SK-N-SH (cell line): ENCODE data around the gene RHOA. TPM values are rescaled to one million over a fixed set of nuclear protein-coding genes. Genes with fewer than 3 reads are reported as not detected.

Source experiments
- CHD2 ChIP-seq: fragments of 150-350 bp; IDR thresholded peaks from 2 replicates; pipeline ENCODE4 v1.6.1; 2018; ENCODE audit warnings: low read length; ENCODE audit not compliant: partially characterized antibody
- ELF1 ChIP-seq: IDR thresholded peaks from 2 replicates; pipeline ENCODE4 v1.4.0; 2012
- EP300 ChIP-seq, 2 experiments: IDR thresholded peaks; 2 replicates each; pipeline versions ENCODE4 v1.4.0 to v1.6.1; 2012; ENCODE audit warnings: borderline replicate concordance in 1 of 2, low read depth in 1 of 2, low read length in 1 of 2
- EZH2phosphoT487 ChIP-seq: fragments of 200-600 bp; sonication (generic); IDR thresholded peaks from 2 replicates; pipeline ENCODE4 v1.6.1; 2017; ENCODE audit warnings: low read depth, mixed run types, mild to moderate bottlenecking, antibody characterized with exemption, moderate library complexity, borderline replicate concordance
- FOSL2 ChIP-seq: IDR thresholded peaks from 2 replicates; pipeline ENCODE4 v1.4.0; 2012; ENCODE audit warnings: low read depth, mild to moderate bottlenecking, moderate library complexity, borderline replicate concordance
- FOXM1 ChIP-seq: IDR thresholded peaks from 2 replicates; pipeline ENCODE4 v1.4.0; 2012; ENCODE audit warnings: low read depth, mild to moderate bottlenecking
- GATA2 ChIP-seq: sonication (generic); formaldehyde crosslinking; IDR thresholded peaks from 2 replicates; pipeline ENCODE4 v1.5.0; 2020; ENCODE audit warnings: mild to moderate bottlenecking, missing genetic modification reagents
- JUND ChIP-seq: IDR thresholded peaks from 2 replicates; pipeline ENCODE4 v1.4.0; 2012
- MEF2A ChIP-seq: IDR thresholded peaks from 2 replicates; pipeline ENCODE4 v1.4.0; 2012; ENCODE audit warnings: low read depth, borderline replicate concordance
- NFIC ChIP-seq: IDR thresholded peaks from 2 replicates; pipeline ENCODE4 v1.4.0; 2012; ENCODE audit warnings: borderline replicate concordance
- POLR2AphosphoS5 ChIP-seq: IDR thresholded peaks from 2 replicates; pipeline ENCODE4 v1.6.1; 2012; ENCODE audit warnings: low read depth, low read length
- REST ChIP-seq: IDR thresholded peaks from 2 replicates; pipeline ENCODE4 v1.6.1; 2012; ENCODE audit warnings: mild to moderate bottlenecking, low read depth, low read length, moderate library complexity
- SIN3A ChIP-seq: IDR thresholded peaks from 2 replicates; pipeline ENCODE4 v1.6.1; 2012; ENCODE audit warnings: low read depth, mild to moderate bottlenecking, low read length, moderate library complexity, borderline replicate concordance
- TCF12 ChIP-seq: IDR thresholded peaks from 2 replicates; pipeline ENCODE4 v1.4.0; 2012
- USF2 ChIP-seq: fragments of 150-350 bp; IDR thresholded peaks from 2 replicates; pipeline ENCODE4 v1.6.1; 2017; ENCODE audit warnings: antibody characterized with exemption, low read length, low read depth, borderline replicate concordance
- YY1 ChIP-seq: IDR thresholded peaks from 2 replicates; pipeline ENCODE4 v1.4.0; 2012; ENCODE audit warnings: low read depth, mild to moderate bottlenecking
- polyA plus RNA-seq, 3 experiments: library from polyadenylated mRNA; depleted of rRNA; stranded (reverse); fragments of >200 nt; gene quantifications; 2 replicates each; pipeline ENCODE4 v1.2.3, GENCODE V29; 2012
- TF ChIP-seq, protein P1 (sequence below): IDR thresholded peaks from 2 replicates; pipeline ENCODE4 v1.4.0; 2012; ENCODE audit warnings: low read depth, borderline replicate concordance
- TF ChIP-seq, protein P2 (sequence below): fragments of 150-350 bp; IDR thresholded peaks from 2 replicates; pipeline ENCODE4 v1.6.1; 2016; ENCODE audit warnings: mild to moderate bottlenecking, low read depth, low read length

RHOA gene
- polyA plus RNA-seq, 1 of the 3 experiments (the other 2 are of a cell fraction), result 312 TPM

- TF ChIP-seq USF2 (no peak), GATA2 (CRISPR knock-in tag) (no peak; the same call in 1 of the 2 replicates), EP300 (IDR thresholded peaks at IDR 0.05; ENCODE audit: borderline replicate concordance in 1 of 2, low read depth in 1 of 2, low read length in 1 of 2) (peak in 1 of 2 experiments; percentile 19; a peak in 1 of 4 replicates), EZH2phosphoT487 (no peak), TCF12 (no peak; the same call in 1 of the 2 replicates), FOXM1 (no peak), YY1 (peak; percentile 84), REST (peak; percentile 46; the same call in 1 of the 2 replicates), CHD2 (peak; percentile 84), JUND (no peak), MEF2A (no peak), FOSL2 (no peak), SIN3A (peak; percentile 25; the same call in 1 of the 2 replicates), NFIC (no peak), POLR2AphosphoS5 (peak; percentile 85), ELF1 (peak; percentile 63; the same call in 1 of the 2 replicates)
- TF ChIP-seq, protein P1, sequence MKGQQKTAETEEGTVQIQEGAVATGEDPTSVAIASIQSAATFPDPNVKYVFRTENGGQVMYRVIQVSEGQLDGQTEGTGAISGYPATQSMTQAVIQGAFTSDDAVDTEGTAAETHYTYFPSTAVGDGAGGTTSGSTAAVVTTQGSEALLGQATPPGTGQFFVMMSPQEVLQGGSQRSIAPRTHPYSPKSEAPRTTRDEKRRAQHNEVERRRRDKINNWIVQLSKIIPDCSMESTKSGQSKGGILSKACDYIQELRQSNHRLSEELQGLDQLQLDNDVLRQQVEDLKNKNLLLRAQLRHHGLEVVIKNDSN, result no peak
- TF ChIP-seq, protein P2, sequence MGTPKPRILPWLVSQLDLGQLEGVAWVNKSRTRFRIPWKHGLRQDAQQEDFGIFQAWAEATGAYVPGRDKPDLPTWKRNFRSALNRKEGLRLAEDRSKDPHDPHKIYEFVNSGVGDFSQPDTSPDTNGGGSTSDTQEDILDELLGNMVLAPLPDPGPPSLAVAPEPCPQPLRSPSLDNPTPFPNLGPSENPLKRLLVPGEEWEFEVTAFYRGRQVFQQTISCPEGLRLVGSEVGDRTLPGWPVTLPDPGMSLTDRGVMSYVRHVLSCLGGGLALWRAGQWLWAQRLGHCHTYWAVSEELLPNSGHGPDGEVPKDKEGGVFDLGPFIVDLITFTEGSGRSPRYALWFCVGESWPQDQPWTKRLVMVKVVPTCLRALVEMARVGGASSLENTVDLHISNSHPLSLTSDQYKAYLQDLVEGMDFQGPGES, result no peak
Measured at GRCh38 chr3:49339941-49340800, 71.6 kb downstream of the RHOA start, which contains the start of gene USP4 (continued).
